ENCODE measurements around the gene LEAP2.

DNA sequence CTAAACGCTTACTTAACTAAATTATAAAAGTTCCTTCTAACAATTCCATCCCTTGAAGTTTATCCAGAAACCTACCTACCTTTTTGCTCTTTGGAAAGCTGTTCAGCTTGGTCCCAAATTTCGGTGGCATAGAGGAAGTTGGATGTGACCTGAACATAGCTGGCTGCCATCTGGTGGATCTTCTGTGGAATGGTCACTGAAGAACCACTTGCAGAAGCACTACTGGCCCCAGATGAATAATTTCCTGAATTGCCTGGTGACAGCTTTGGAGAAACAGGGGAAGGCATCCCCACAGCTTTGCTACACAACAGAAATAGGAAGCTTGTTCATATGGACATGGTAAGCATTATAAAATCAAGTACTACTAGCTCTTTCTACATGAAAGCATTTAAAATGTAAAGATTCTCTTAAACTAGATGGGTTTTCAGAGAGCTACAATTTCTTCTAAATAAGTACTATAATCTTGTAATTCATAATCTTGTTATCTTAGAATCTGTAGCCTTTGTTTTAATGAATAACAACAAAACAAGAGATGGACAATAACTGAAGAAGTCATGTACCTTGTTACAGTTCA, 9.9 kb downstream of the LEAP2 start:
- TF ChIP-seq, protein P1, sequence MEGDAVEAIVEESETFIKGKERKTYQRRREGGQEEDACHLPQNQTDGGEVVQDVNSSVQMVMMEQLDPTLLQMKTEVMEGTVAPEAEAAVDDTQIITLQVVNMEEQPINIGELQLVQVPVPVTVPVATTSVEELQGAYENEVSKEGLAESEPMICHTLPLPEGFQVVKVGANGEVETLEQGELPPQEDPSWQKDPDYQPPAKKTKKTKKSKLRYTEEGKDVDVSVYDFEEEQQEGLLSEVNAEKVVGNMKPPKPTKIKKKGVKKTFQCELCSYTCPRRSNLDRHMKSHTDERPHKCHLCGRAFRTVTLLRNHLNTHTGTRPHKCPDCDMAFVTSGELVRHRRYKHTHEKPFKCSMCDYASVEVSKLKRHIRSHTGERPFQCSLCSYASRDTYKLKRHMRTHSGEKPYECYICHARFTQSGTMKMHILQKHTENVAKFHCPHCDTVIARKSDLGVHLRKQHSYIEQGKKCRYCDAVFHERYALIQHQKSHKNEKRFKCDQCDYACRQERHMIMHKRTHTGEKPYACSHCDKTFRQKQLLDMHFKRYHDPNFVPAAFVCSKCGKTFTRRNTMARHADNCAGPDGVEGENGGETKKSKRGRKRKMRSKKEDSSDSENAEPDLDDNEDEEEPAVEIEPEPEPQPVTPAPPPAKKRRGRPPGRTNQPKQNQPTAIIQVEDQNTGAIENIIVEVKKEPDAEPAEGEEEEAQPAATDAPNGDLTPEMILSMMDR (IDR thresholded peaks at IDR 0.05): peak; percentile 50 to 80 (median 67)
- no peak for TF ChIP-seq POLR2A (IDR thresholded peaks at IDR 0.05)

All from heart left ventricle (tissue), 13 donors.